ENCODE results near the gene BNC2.

- TF ChIP-seq EZH2 (IDR thresholded peaks at IDR 0.05) (no peak), POLR2AphosphoS5 (IDR thresholded peaks at IDR 0.05; ENCODE audit: borderline replicate concordance, low read depth, low read length) (no peak)
Observed at GRCh38 chr9:16899606-16900005, 29.1 kb upstream of the BNC2 start.
